NCI-H2196 (cell line): ENCODE results near the gene SNX13.
A peak's percentile ranks its signal among the peaks of the same experiment; 100 is the strongest.

ENCODE experiments used
- DNase-seq: peaks from one replicate; lab custom pipeline; 2025; ENCODE audit not compliant: unreplicated experiment; lab: John Stamatoyannopoulos, UW

The SNX13 gene

DNA sequence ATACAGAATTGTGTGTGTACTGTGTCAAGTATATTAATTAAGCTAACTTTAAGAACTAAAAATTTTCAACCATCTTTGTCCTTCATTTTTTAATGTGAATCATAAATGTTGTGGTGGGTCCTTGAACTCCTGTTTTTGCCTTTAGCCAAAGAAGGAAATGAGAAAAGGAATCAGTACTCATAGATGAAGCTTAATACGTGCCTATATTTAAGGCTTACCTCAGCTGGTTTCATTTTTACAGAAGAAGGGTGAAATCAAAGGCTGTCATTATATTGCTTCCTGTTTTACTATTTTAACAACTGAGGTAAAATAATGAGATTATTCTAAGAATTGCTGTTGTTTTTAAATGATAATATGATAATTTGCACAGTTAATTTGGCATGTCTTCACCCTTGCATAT, 6.3 kb upstream of the SNX13 start:
- DNase-seq = no peak

DNA sequence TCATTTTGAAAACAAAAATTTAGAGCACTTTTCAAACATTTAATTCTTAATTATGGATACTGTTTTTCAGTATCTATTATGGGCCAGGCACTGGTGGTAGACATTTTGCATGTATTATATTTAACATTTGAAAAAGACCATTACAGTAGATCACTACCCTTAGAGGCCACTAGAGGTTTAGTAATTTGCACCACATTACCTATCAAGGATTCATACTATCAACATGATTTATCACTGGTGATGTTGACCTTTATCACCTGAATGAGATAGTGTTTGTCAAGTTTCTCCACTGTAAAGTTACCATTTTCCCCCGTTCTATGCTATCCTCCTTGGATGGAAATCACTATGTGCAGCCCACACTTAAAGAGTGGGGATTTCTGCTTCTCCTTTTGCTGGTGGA, 4.4 kb upstream of the SNX13 start:
- DNase-seq = no peak

DNA sequence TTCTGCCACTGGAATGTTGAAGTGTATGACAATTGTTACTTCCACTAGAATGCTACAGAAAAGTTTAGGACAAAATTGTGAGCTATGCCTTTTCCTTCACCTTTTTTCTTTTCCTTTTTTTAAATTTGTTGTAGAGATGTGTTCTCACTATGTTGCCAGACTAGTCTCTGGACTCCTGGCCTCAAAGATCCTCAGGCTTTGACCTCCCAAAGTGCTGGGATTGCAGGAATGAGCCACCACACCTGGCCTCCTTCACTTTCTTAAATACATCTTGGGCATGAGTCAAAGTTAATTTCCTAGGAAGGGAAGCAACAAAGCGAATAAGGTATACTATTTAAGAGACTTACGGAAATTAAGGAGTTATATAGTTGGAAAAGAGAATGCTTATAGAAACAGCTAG, 2.7 kb upstream of the SNX13 start:
- no peak for DNase-seq

DNA sequence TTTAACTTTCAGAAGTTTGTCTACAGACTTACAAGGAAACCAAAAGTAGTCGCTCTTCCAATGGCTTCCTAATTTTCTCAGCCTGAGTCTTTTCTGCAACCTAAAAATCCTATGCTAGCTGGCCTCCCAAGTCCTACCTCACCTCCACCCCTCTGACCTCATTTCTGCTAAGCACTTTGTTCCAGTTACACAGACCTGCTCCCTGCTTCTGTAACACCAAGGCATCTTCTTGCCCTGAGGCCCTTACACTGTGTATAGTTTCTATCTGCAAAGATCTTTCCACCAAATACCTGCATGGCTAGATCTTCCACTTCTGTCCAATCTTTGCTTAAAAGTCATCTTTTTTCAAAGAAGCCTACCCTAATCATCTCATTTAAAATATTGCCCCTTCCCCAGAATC, 1.9 kb upstream of the SNX13 start:
- DNase-seq = no peak

DNA sequence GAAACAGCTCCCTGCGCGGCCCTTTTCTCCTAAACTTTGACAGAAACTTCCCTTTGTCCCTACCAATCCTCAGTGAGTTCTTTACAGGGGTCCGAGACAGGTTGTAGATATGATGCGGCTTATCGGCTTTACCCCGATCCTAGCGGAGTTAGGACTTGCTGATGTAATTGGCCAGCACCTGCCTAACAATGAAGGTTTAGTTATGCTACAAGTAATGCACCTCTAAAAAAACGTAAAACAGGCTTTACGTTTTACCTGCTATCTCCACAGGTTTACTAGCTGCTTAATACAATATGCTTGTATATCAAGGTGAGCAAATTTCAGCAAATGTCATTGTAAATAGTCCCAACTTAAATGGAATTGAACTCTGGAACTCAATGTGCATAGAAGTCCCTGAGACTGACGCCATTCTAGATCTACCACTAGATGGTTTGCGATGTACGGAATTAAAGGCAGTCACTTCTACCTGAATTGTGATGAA, 697 bp upstream of the SNX13 start:
- DNase-seq = peak; percentile 4

DNA sequence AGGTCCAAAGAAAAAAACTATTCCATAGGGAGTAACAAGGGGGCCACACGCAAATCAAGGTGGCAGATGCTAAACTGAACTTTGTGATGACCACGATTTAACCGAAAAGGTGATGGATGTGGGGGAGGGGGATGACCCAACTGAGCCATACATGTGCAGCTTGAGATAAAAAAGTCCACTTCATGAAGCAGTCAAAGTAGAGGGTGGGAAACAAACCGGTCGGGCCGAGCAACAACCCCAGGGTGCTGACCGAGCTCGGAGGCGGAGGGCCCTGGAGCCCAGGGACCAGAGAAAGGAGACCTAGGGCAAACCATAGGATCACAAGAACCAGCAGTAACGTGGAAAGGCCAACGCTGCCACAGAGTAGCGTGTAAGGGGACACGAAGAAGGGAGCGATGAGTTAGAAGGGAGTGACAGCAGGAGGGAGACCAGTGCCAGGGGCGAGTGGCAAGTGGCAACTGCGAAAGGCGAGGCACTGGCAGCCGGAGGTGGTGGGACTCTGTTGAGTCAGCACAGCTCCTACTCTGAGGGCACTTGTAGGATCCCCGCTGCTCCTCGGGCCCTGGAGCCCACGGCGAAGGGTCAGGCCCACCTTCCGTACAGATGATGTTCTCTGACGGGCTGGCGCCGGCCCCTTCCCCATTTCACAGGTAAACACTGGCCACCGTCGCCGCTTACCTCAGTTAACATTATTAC, 540 bp downstream of the SNX13 start:
- DNase-seq = peak; percentile 46

DNA sequence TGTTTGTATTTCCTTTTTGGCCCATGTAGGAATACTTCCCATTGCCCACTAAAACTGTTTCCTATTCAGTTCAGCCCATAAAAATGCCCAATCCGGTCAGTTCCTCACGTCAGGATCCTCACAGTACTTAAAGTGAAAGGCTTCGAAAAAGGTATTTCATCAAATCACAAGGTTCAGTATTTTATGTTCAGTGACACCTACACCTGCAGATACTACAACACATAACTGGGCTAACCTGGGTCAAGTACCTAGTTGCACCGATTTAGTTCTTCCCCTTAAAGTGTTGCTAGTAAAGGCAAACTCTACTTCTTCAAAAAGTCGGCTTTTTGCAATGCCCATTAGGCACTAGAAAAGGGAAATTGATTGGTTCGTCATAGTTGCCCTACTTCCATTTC, 1.1 kb downstream of the SNX13 start:
- DNase-seq = no peak

DNA sequence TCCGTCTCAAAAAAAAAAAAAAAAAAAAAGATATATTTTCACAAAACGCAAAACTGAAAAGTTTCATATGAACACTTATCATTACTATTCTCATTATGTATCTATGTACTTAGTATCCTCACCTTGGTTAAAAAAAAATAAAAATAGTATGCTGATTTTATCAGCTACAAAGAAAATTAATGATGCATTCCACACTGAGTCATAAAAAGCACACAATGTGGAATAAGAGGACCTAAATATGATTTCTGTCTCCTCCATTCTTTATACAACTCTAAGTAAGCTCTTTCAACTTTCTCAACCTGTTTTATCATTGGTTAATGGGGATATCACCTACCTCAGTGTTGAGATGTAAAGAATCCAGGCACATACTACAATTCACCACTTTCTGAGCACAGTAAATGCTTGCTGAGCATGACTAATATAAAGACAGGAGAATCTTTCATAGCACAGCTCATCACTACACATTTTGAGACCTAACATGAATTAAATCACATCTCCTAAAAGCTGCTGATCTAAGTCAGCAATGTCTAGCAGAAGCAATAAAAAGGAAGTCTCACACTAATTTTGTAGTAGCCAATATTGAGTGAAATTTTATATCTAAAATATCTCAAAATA, 2.7 kb downstream of the SNX13 start:
- no peak for DNase-seq

DNA sequence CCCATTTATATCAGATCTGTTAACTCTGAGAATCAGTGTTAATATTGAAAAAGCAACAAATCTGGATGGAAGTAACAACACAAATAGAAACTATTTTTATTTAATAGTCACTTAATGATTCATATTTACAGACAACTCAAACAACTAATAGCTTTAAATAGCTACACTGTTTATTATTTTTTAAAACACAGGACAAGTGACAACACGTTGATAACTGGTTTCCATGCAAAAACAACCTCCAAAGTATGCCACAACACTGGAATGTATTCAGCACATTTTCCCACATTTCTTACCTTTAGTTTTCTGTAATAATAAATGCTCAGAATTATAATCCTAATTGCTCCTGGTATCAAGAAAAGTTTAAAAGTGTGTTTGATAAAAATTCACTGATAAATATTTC, 4.0 kb downstream of the SNX13 start:
- no peak for DNase-seq

DNA sequence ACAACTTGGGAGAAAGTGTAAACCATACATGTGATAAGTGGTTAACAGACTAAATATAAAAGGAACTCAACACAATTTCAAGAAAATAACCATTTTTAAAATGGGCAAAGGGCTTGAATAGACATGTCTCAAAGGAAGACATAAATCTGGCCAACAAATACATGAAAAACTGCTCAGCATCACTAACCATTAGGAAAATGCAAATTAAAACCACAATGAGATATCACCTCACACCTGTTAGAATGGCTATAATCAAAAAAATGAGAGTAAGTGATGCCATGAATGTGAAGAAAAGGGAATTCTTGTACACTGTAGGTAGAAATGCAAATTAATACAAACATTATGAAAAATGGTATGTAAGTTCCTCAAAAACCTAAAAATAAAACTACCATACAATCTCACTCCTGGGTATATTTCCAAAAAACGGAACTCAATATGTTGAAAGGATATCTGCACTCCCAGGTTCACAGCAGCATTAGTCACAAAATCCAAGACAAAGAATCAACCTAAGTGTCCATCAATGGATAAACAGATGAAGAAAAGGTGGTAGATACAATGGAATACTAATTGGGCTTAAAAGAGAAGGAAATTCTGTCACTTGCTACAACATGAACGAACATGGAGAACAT, 5.6 kb downstream of the SNX13 start:
- DNase-seq = no peak

DNA sequence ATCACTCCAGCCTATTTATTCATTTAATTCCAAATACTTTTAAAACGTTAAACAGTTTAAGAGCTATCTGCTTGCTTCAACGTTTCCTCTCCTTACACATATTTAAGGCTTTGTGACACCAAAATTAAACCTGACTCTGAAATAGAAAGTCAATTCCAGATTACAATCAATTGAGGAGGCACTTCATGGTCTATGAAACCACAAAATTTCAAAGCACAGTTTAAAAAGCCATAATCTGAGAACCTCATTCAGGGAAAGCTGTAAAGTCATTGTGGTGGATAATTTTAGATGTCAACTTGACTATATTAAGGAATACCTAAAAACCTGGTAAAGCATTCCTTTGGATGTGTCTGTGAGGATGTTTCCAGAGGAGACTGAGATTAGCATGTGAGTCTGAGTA, 6.2 kb downstream of the SNX13 start:
- DNase-seq = no peak

DNA sequence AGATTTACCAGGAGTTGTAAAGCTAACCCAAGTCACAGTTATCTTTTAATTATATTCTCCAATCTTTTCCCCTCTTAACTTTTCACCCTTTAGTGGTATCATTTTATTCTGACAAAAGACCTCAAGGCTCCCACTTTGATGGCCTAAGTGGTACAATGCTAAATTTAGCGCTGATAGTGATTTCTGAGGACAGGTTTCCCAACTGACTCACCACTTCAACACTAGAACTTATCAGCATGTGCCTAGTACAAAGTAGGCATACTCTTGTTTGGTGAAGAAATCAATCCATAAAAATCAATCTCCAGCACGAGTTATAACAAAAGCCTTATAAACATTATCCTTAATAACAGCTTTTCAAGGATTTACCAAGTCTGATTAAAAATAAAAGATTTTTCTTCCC, 7.5 kb downstream of the SNX13 start:
- no peak for DNase-seq

DNA sequence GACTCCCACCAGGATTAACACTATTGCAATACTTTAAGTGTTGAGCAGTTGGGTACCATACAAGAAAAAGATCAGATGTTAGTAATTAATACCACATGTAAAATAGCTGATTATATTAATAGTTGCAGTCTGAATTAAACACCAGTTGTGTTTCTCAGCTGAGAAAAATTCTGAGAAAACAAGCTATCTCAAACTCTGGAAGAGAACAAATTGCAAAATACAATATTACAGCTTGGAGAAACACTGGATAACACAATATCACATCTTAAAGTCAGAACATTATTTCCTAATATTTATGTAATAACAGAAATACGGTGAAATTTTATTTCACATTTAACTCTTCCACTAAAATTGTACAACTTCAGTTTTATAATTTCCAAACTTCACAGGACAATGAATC, 9.2 kb downstream of the SNX13 start:
- no peak for DNase-seq

DNA sequence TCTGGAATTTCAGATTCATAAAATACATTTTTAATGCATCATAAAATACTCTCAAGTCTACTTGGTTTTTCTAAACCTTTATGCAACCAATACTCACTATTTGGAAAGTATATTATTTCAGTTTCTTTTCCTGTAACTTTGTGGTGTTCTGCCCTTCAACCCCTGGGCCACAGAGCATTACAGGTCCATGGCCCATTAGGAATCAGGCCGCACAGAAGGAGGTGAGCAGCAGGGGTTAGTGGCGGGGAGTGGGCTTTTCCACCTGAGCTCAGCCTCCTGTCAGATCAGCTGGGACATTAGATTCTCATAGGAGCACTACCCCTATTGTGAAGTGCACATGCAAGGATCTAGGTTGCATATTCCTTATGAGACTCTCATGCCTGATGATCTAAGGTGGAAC, 9.7 kb downstream of the SNX13 start:
- no peak for DNase-seq

DNA sequence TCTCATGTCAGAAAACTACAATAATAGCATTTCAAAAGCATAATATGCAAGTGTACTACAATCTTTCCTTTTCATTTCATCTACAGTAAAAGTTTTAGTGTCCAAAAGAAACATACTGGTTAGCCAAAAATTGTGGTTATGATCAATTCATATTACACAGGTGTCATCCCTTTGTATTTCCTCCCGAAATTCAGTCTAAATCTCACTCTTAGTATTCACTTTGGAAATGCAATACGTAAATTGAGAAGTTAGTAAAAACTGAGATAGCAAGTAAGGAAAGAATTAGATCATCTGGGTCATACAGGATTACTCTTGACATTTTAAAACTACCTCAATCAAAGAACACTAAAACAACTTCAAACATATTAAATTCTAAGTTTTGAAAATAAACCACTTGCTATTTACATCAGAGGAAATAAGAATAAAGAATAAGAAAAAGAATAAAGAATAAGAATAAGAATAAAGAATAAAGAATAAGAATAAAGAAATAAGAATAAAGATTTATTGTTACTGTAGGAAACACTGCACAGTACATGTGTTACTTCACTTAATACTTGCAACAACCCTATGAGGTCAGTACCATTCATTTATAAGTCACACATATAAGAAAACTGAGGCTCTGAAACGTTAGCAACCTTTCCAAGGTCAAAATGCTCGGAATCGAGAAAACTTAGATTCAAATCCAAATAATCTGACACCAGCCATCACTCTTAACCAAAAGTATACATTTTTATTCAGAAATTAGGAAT, 10.5 kb downstream of the SNX13 start:
- no peak for DNase-seq

DNA sequence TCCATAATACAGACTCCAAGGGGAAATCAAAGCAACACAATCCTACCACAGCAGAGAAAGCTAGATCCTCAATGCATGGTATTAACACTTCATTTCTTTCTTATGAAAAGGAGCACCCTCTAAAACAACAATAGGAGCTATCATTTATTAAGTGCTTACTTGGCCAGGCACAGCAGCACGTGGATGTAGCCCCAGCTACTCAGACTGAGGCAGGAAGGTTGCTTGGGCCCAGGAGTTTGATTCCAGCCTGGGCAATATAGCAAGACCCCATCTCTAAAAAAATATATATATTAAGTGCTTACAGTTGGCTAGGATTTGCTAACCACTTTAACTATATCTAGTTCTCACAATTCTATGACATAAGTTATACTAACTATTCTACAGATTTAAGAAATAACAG, 12.2 kb downstream of the SNX13 start:
- DNase-seq = no peak

DNA sequence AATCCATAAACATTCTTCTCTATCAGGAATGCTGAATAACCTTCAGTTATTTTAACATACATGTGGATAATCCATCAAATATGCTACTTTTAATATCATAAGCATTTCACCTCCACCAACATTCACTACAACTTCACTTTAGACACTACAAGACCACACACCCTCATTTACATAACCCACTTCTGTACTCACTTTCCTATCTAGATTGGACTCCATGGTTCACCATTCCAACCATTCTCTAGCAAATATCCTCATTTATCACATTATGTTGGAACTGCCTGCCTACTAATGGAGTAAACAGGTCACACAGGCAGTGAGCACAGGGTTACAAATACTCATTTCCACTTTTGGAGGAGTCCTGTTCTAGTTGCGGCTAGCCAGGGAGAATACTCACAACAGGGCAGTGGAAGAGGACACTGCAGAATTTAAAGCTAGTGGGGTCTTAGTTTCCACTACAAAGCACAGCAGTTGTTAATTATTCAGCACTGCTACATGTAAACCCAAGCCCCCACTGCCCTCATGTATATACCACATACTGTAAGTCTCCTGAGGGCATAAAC, 18.4 kb downstream of the SNX13 start:
- no peak for DNase-seq

DNA sequence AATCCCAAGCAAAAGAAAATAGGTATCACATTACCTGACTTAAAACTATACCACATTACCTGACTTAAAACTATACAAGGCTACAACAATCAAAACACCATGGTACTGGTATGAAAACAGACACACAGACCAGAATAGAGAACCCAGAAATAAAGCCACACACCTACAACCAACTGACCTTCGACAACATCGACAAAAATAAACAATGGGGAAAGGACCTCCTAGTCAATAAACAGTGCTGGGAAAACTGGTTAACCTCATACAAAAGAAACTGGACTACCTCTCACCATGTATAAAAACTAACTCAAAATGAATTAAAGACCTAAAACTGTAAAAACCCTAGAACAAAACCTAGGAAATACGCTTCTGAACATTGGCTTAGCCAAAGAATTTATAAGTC, 22.5 kb downstream of the SNX13 start:
- DNase-seq = no peak

DNA sequence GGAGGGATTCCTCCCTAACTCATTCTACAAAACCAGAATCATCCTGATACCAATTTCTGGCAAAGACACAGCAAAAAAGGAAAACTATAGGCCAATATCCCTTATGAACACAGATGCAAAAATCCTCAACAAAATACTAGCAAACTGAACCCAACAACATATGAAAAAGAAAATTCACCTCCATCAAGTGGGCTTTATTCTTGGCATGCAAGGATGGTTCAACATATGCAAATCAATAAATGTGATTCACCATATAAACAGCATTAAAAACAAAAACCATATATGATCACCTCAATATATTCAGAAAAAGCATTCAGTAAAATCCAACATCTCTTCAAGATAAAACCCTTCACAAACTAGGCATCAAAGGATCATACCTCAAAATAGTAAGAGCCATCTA, 23.5 kb downstream of the SNX13 start:
- no peak for DNase-seq

DNA sequence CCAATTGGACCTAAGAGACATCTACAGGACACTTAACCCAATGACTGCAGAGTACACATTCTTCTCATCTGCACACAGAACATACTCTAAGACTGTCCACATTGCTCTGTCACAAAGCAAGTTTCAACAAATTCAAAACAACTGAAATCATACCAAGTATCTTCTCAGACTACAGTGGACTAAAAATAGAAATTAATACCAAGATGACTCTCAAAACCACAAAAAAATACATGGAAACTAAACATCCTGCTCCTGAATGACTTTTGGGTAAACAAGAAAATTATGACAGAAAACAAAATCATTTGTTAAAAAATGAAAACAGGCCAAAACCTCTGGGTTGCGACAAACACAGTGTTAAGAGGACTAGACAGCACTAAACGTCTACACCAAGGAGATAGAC, 24.5 kb downstream of the SNX13 start:
- DNase-seq = no peak

DNA sequence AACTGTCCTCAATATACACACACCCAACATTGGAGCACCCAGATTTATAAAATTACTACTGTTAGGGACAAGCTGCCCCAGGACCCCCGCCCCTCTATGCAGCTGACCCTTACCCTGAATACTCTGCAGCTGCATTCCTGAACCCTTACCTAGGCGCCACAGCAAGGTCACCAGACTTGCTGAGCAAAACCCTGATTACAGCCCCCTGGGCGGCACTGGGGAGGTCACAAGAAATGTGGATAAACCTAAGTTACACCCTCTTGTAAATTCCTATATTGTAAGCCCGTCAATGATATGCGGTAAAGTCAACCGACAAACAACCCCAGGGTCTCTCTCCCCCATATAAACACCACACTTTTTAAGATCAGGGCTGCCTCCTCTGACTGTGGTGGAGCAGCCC, 25.1 kb downstream of the SNX13 start:
- no peak for DNase-seq

DNA sequence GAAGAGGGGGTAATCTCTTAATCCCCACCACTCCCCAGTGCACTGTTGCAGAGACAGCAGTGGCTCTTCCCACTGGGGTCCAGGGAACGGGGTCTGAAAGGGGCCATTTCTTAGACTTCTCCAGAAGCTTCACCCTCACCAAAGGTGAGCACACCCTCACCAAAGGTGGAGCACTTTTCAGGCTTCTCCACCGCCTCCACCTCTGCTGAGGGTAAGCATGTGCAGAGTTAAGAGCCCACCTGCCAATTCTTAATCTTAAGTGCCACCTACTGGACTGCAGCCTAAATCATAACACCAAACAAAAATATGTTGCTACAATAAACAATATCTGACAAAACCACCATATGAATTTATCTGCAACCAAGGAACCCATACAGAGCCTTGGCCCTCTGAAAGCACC, 27.0 kb downstream of the SNX13 start:
- DNase-seq = no peak
